CD4-positive, alpha-beta memory T cell (primary cell): ENCODE results near the gene FUT8. TPM values are rescaled to one million over a fixed set of nuclear protein-coding genes. Genes with fewer than 3 reads are reported as not detected.

Source experiments
- CTCF ChIA-PET: fragments of 350-600 bp; sonication (Branson Sonifier 250); formaldehyde crosslinking; loops from one replicate; lab custom pipeline; 2021; ENCODE audit warnings: inconsistent platforms; ENCODE audit not compliant: partially characterized antibody; lab: Charles Lee
- POLR2A ChIA-PET: fragments of 350-600 bp; sonication (Branson Sonifier 250); formaldehyde crosslinking; loops from one replicate; lab custom pipeline; 2021; ENCODE audit not compliant: partially characterized antibody; lab: Charles Lee
- DNase-seq, 5 donors: peaks; one replicate each; pipeline versions ENCODE4 v3.0.0 to v3.0.0-alpha.2; 2020 to 2022; ENCODE audit warnings: mixed read lengths in 1 of 5
- H3K27ac ChIP-seq: one replicate; pipeline ENCODE4 v1.7.0; 2013; ENCODE audit warnings: low read depth, low read length
- H3K27me3 ChIP-seq: 2 replicates; pipeline ENCODE4 v1.7.0; 2013; ENCODE audit warnings: mild to moderate bottlenecking, low read length, moderate library complexity; ENCODE audit not compliant: insufficient read depth
- H3K36me3 ChIP-seq: 2 replicates; pipeline ENCODE4 v1.7.0; 2013; ENCODE audit warnings: mild to moderate bottlenecking, low read length, moderate library complexity; ENCODE audit not compliant: insufficient read depth
- H3K4me1 ChIP-seq: 2 replicates; pipeline ENCODE4 v1.7.0; 2013; ENCODE audit warnings: mild to moderate bottlenecking, low read length, moderate library complexity; ENCODE audit not compliant: insufficient read depth
- H3K4me3 ChIP-seq, 2 donors: one replicate each; pipeline ENCODE4 v1.7.0; 2013; ENCODE audit warnings: low read length in 2 of 2, mild to moderate bottlenecking in 1 of 2
- H3K9me3 ChIP-seq, 2 donors: one replicate each; pipeline ENCODE4 v1.7.0; 2013; ENCODE audit warnings: low read length in 2 of 2, control low read depth in 1 of 2; ENCODE audit not compliant: control insufficient read depth in 1 of 2
- H3K27ac Mint-ChIP-seq, 7 donors: one replicate each; pipeline ENCODE4 v1.8.0; 2020 to 2021; ENCODE audit warnings: mixed read lengths in 7 of 7, mild to moderate bottlenecking in 6 of 7, inconsistent platforms in 3 of 7, moderate library complexity in 3 of 7
- H3K27me3 Mint-ChIP-seq, 2 donors: one replicate each; pipeline ENCODE4 v1.8.0; 2020 to 2021; ENCODE audit warnings: mixed read lengths in 2 of 2
- H3K36me3 Mint-ChIP-seq, 2 donors: one replicate each; pipeline ENCODE4 v1.8.0; 2020 to 2021; ENCODE audit warnings: mixed read lengths in 2 of 2, inconsistent platforms in 1 of 2, mild to moderate bottlenecking in 1 of 2
- H3K4me1 Mint-ChIP-seq, 4 donors: one replicate each; pipeline ENCODE4 v1.8.0; 2020 to 2021; ENCODE audit warnings: mixed read lengths in 4 of 4, mild to moderate bottlenecking in 1 of 4
- H3K4me3 Mint-ChIP-seq, 8 donors: one replicate each; pipeline ENCODE4 v1.8.0; 2020 to 2021; ENCODE audit warnings: mixed read lengths in 8 of 8, mild to moderate bottlenecking in 7 of 8, moderate library complexity in 6 of 8, inconsistent platforms in 3 of 8
- H3K9me3 Mint-ChIP-seq, 8 donors: one replicate each; pipeline ENCODE4 v1.8.0; 2020 to 2021; ENCODE audit warnings: mixed read lengths in 8 of 8, mild to moderate bottlenecking in 5 of 8, inconsistent platforms in 3 of 8, moderate library complexity in 1 of 8
- intact Hi-C: fragments of 100-400 bp; cut with micrococcal nuclease; formaldehyde crosslinking; loops from one replicate; pipeline ENCODE4 v1.15.1; 2023
- polyA plus RNA-seq, 2 donors: library from polyadenylated mRNA; unstranded; fragments of 300-500 nt; fragmentation: Illumina TruSeq; gene quantifications; one replicate each; pipeline ENCODE4 v1.2.3, GENCODE V29; 2021
- total RNA-seq, 2 experiments: library from RNA; stranded (reverse); gene quantifications; one replicate each; pipeline ENCODE4 v1.2.3, GENCODE V29; 2021

FUT8 gene
- total and polyA plus RNA-seq, 4 experiments from 2014 or later: 10.6 to 51.0 (median 32.2) TPM

- Histone ChIP-seq H3K4me3 (no peak overlapping the region), H3K27me3 (no peaks in the 10 kb centered on the region), H3K4me1 (no peaks in the 10 kb centered on the region), H3K27ac (no peak overlapping the region), H3K9me3 (no peaks in the 10 kb centered on the region), H3K36me3 (no peaks in the 10 kb centered on the region)
- Mint-ChIP-seq H3K27ac (no peak overlapping the region), H3K4me3 (no peak overlapping the region), H3K4me1 (peaks cover 0 to 2% (median under 1%) of the 10 kb centered on the region in 4 donors), H3K27me3 (no peaks in the 10 kb centered on the region), H3K9me3 (no peaks in the 10 kb centered on the region), H3K36me3 (peaks cover 1 to 6% of the 10 kb centered on the region in 2 donors)
- intact Hi-C loops: no loop called here
- ChIA-PET CTCF (no interaction called here), POLR2A (no interaction called here)
- no peak for DNase-seq
Measured at GRCh38 chr14:65536781-65537423, 124.4 kb downstream of the FUT8 start.

- no peak overlapping the region for H3K27ac Mint-ChIP-seq
- Histone ChIP-seq H3K27ac (no peak overlapping the region), H3K9me3 (no peaks in the 10 kb centered on the region), H3K4me1 (no peaks in the 10 kb centered on the region), H3K27me3 (no peaks in the 10 kb centered on the region), H3K36me3 (no peaks in the 10 kb centered on the region), H3K4me3 (no peak overlapping the region)
- H3K36me3 Mint-ChIP-seq: no peaks in the 10 kb centered on the region
- peaks cover 4 to 28% (median 15%) of the 10 kb centered on the region in 4 donors for H3K4me1 Mint-ChIP-seq
- H3K27me3 Mint-ChIP-seq: no peaks in the 10 kb centered on the region
- intact Hi-C loops: no loop called here
- no peak overlapping the region for H3K4me3 Mint-ChIP-seq
- no peak for DNase-seq
- H3K9me3 Mint-ChIP-seq: peaks cover 0 to 1% (median 0%) of the 10 kb centered on the region in 8 donors
- ChIA-PET CTCF (no interaction called here), POLR2A (no interaction called here)
Measured at GRCh38 chr14:65548878-65549277, 136.3 kb downstream of the FUT8 start.

GRCh38 chr14:65549429-65549828, 136.9 kb downstream of the FUT8 start:
- H3K4me1 Mint-ChIP-seq: peaks cover 4 to 23% (median 14%) of the 10 kb centered on the region in 4 donors

GRCh38 chr14:65550779-65551643, 138.5 kb downstream of the FUT8 start:
- H3K4me3 ChIP-seq: no peak overlapping the region
- H3K36me3 ChIP-seq: no peaks in the 10 kb centered on the region
- ChIA-PET POLR2A (interaction anchor here (0.6 kb wide), 1 partner anchor 19 kb away, joined by 4 read pairs; no protein-coding TSS in a partner anchor), CTCF (no interaction called here)
- intact Hi-C loops: no loop called here
- no peak overlapping the region for H3K27ac ChIP-seq
- DNase-seq: no peak
- Mint-ChIP-seq H3K9me3 (peaks cover 0 to 1% (median 0%) of the 10 kb centered on the region in 8 donors), H3K4me1 (peaks cover 4 to 21% (median 14%) of the 10 kb centered on the region in 4 donors), H3K4me3 (no peak overlapping the region), H3K36me3 (no peaks in the 10 kb centered on the region), H3K27me3 (no peaks in the 10 kb centered on the region), H3K27ac (peak overlapping the region in 1 of 7 donors; percentile 63)
- H3K27me3 ChIP-seq: no peaks in the 10 kb centered on the region
- H3K4me1 ChIP-seq: no peaks in the 10 kb centered on the region
- H3K9me3 ChIP-seq: no peaks in the 10 kb centered on the region

More at GRCh38 chr14:65549429-65549828, 136.9 kb downstream of the FUT8 start:
- Mint-ChIP-seq H3K4me3 (no peak overlapping the region), H3K27me3 (no peaks in the 10 kb centered on the region), H3K36me3 (no peaks in the 10 kb centered on the region), H3K9me3 (peaks cover 0 to 1% (median 0%) of the 10 kb centered on the region in 8 donors), H3K27ac (peak overlapping the region in 1 of 7 donors; percentile 55)
- Histone ChIP-seq H3K4me3 (no peak overlapping the region), H3K9me3 (no peaks in the 10 kb centered on the region), H3K36me3 (no peaks in the 10 kb centered on the region), H3K4me1 (no peaks in the 10 kb centered on the region), H3K27me3 (no peaks in the 10 kb centered on the region), H3K27ac (no peak overlapping the region)
- DNase-seq: no peak
- CTCF ChIA-PET: no interaction called here
- POLR2A ChIA-PET: no interaction called here
- intact Hi-C loops: no loop called here

- no peak overlapping the region for H3K4me3 ChIP-seq
- POLR2A ChIA-PET: no interaction called here
- no peaks in the 10 kb centered on the region for H3K9me3 ChIP-seq
- no peaks in the 10 kb centered on the region for H3K36me3 ChIP-seq
- H3K4me3 Mint-ChIP-seq: no peak overlapping the region
- H3K4me1 Mint-ChIP-seq: peaks cover 0 to 16% (median 10%) of the 10 kb centered on the region in 4 donors
- no peak for DNase-seq
- H3K27ac ChIP-seq: no peak overlapping the region
- H3K27me3 ChIP-seq: no peaks in the 10 kb centered on the region
- no peaks in the 10 kb centered on the region for H3K36me3 Mint-ChIP-seq
- no peaks in the 10 kb centered on the region for H3K27me3 Mint-ChIP-seq
- no peak overlapping the region for H3K27ac Mint-ChIP-seq
- H3K9me3 Mint-ChIP-seq: peaks cover 0 to 1% (median 0%) of the 10 kb centered on the region in 8 donors
- CTCF ChIA-PET: no interaction called here
- intact Hi-C loops: no loop called here
- no peaks in the 10 kb centered on the region for H3K4me1 ChIP-seq
Measured at GRCh38 chr14:65552724-65553123, 140.2 kb downstream of the FUT8 start.

- no peak overlapping the region for H3K4me3 ChIP-seq
- no peaks in the 10 kb centered on the region for H3K9me3 ChIP-seq
- Mint-ChIP-seq H3K27me3 (no peaks in the 10 kb centered on the region), H3K9me3 (peaks cover 0 to 1% (median 0%) of the 10 kb centered on the region in 8 donors), H3K4me3 (no peak overlapping the region), H3K27ac (no peak overlapping the region), H3K4me1 (peaks cover 8 to 20% (median 14%) of the 10 kb centered on the region in 4 donors), H3K36me3 (no peaks in the 10 kb centered on the region)
- H3K27ac ChIP-seq: no peak overlapping the region
- intact Hi-C loops: no loop called here
- H3K4me1 ChIP-seq: no peaks in the 10 kb centered on the region
- DNase-seq: no peak
- no peaks in the 10 kb centered on the region for H3K36me3 ChIP-seq
- ChIA-PET POLR2A (no interaction called here), CTCF (no interaction called here)
- H3K27me3 ChIP-seq: no peaks in the 10 kb centered on the region
Measured at GRCh38 chr14:65554837-65555236, 142.3 kb downstream of the FUT8 start.

- H3K4me3 ChIP-seq: no peak overlapping the region
- Mint-ChIP-seq H3K4me3 (no peak overlapping the region), H3K36me3 (no peaks in the 10 kb centered on the region), H3K27me3 (no peaks in the 10 kb centered on the region), H3K27ac (no peak overlapping the region), H3K4me1 (peaks cover 11 to 21% (median 14%) of the 10 kb centered on the region in 4 donors), H3K9me3 (peaks cover 0 to 1% (median 0%) of the 10 kb centered on the region in 8 donors)
- no peak overlapping the region for H3K27ac ChIP-seq
- ChIA-PET CTCF (no interaction called here), POLR2A (no interaction called here)
- H3K4me1 ChIP-seq: no peaks in the 10 kb centered on the region
- H3K36me3 ChIP-seq: no peaks in the 10 kb centered on the region
- H3K9me3 ChIP-seq: no peaks in the 10 kb centered on the region
- intact Hi-C loops: no loop called here
- no peaks in the 10 kb centered on the region for H3K27me3 ChIP-seq
- no peak for DNase-seq
Measured at GRCh38 chr14:65555358-65555757, 142.8 kb downstream of the FUT8 start.
